SU-DHL-6 (cell line): ENCODE measurements around the gene SOX4.

ENCODE experiments used
- CTCF ChIP-seq: fragments of 200-600 bp; sonication (generic); IDR thresholded peaks from one replicate; pipeline ENCODE4 v1.5.1; 2017; ENCODE audit warnings: antibody characterized with exemption, mild to moderate bottlenecking, low read length, moderate library complexity; ENCODE audit not compliant: insufficient read depth, poor library complexity, severe bottlenecking
- EZH2phosphoT487 ChIP-seq: fragments of 200-600 bp; sonication (generic), shearing (Covaris generic); conservative IDR thresholded peaks from 2 replicates; pipeline ENCODE4 v1.6.1; 2018; ENCODE audit warnings: mild to moderate bottlenecking, antibody characterized with exemption, low read length, moderate library complexity, mixed read lengths

- TF ChIP-seq CTCF = no peak
- no peak for TF ChIP-seq EZH2phosphoT487
These were observed 5.1 kb downstream of the SOX4 start for GRCh38 chr6:21598674-21599023.
